SK-N-SH (cell line): ENCODE data around the gene TAF4. TPM values are rescaled to one million over a fixed set of nuclear protein-coding genes. Genes with fewer than 3 reads are reported as not detected.

Experiments
- CTCF ChIA-PET: fragments of 300-600, 350-600 bp; formaldehyde crosslinking; extraction: SDS; loops from one replicate; lab custom pipeline; 2021; lab: Yijun Ruan, JAX
- POLR2A ChIA-PET: fragments of 350-600 bp; sonication (Branson Sonifier 250); formaldehyde crosslinking; extraction: SDS; loops from one replicate; lab custom pipeline; 2020; ENCODE audit warnings: antibody characterized with exemption, inconsistent platforms; lab: Yijun Ruan, JAX
- DNase-seq: peaks from one replicate; pipeline ENCODE4 v3.0.0; 2012
- H2AFZ ChIP-seq: fragments of 200-600 bp; sonication (generic); 2 replicates; pipeline ENCODE4 v1.8.1; 2016; ENCODE audit warnings: antibody characterized with exemption, mild to moderate bottlenecking, low read depth
- H3F3A ChIP-seq: fragments of 200-600 bp; sonication (generic); replicated peaks from 2 replicates; pipeline ENCODE3; 2016; ENCODE audit warnings: antibody characterized with exemption, mild to moderate bottlenecking; ENCODE audit not compliant: insufficient read depth
- H3K27ac ChIP-seq, 2 experiments: fragments of 200-500 bp in 1 of 2; fragments of 200-600 bp in 1 of 2; sonication (Bioruptor generic) in 1 of 2; sonication (generic), shearing (Covaris generic) in 1 of 2; 2 replicates each; pipeline versions ENCODE4 v1.5.1 to v1.6.1; 2014 to 2016; ENCODE audit warnings: low read depth in 2 of 2, inconsistent platforms in 1 of 2, low read length in 1 of 2, mild to moderate bottlenecking in 1 of 2, mixed read lengths in 1 of 2
- H3K27me3 ChIP-seq: fragments of 200-600 bp; sonication (generic), shearing (Covaris generic); 2 replicates; pipeline ENCODE4 v1.6.1; 2016; ENCODE audit warnings: mixed run types; ENCODE audit not compliant: insufficient read depth
- H3K36me3 ChIP-seq, 2 experiments: fragments of 200-500 bp in 1 of 2; fragments of 200-600 bp in 1 of 2; sonication (Bioruptor generic) in 1 of 2; sonication (generic) in 1 of 2; replicated peaks in 1 of 2; 2 replicates each; pipeline versions ENCODE3 to v1.5.1; 2014 to 2016; ENCODE audit warnings: low read length in 1 of 2, mild to moderate bottlenecking in 1 of 2; ENCODE audit not compliant: insufficient read depth in 2 of 2, control insufficient read depth in 1 of 2
- H3K4me1 ChIP-seq, 2 experiments: fragments of 200-500 bp in 1 of 2; fragments of 200-600 bp in 1 of 2; sonication (Bioruptor generic) in 1 of 2; sonication (generic), shearing (Covaris generic) in 1 of 2; 2 replicates each; pipeline versions ENCODE4 v1.5.1 to v1.6.1; 2014 to 2016; ENCODE audit warnings: low read depth in 1 of 2, low read length in 1 of 2, mixed run types in 1 of 2; ENCODE audit not compliant: insufficient read depth in 2 of 2, control insufficient read depth in 1 of 2
- H3K4me2 ChIP-seq: fragments of 200-600 bp; sonication (generic), shearing (Covaris generic); 2 replicates; pipeline ENCODE4 v1.6.1; 2017; ENCODE audit warnings: mixed run types
- H3K4me3 ChIP-seq, 2 experiments: fragments of 200-500 bp in 1 of 2; fragments of 200-600 bp in 1 of 2; sonication (Bioruptor generic) in 1 of 2; sonication (generic), shearing (Covaris generic) in 1 of 2; 2 replicates each; pipeline versions ENCODE4 v1.5.1 to v1.8.1; 2014 to 2016; ENCODE audit warnings: low read depth in 2 of 2, inconsistent platforms in 1 of 2, low read length in 1 of 2, mild to moderate bottlenecking in 1 of 2, mixed read lengths in 1 of 2, moderate library complexity in 1 of 2
- H3K79me2 ChIP-seq: fragments of 200-600 bp; sonication (generic); 2 replicates; pipeline ENCODE4 v1.8.1; 2017; ENCODE audit warnings: mild to moderate bottlenecking; ENCODE audit not compliant: insufficient read depth
- H3K9ac ChIP-seq: fragments of 200-600 bp; sonication (generic); 2 replicates; pipeline ENCODE4 v1.6.1; 2017; ENCODE audit warnings: mixed run types
- H3K9me2 ChIP-seq: fragments of 200-600 bp; sonication (generic); 2 replicates; pipeline ENCODE4 v1.6.1; 2017; ENCODE audit warnings: mixed run types
- H3K9me3 ChIP-seq: fragments of 200-600 bp; sonication (generic); 2 replicates; pipeline ENCODE4 v1.6.1; 2017; ENCODE audit warnings: mixed run types, mild to moderate bottlenecking, moderate library complexity
- H4K20me1 ChIP-seq: fragments of 200-600 bp; sonication (generic); 2 replicates; pipeline ENCODE4 v1.6.1; 2017; ENCODE audit warnings: mild to moderate bottlenecking, mixed run types; ENCODE audit not compliant: insufficient read depth
- CHD2 ChIP-seq: fragments of 150-350 bp; IDR thresholded peaks from 2 replicates; pipeline ENCODE4 v1.6.1; 2018; ENCODE audit warnings: low read length; ENCODE audit not compliant: partially characterized antibody
- ELF1 ChIP-seq: IDR thresholded peaks from 2 replicates; pipeline ENCODE4 v1.4.0; 2012
- EP300 ChIP-seq, 2 experiments: IDR thresholded peaks; 2 replicates each; pipeline versions ENCODE4 v1.4.0 to v1.6.1; 2012; ENCODE audit warnings: borderline replicate concordance in 1 of 2, low read depth in 1 of 2, low read length in 1 of 2
- FOXM1 ChIP-seq: IDR thresholded peaks from 2 replicates; pipeline ENCODE4 v1.4.0; 2012; ENCODE audit warnings: low read depth, mild to moderate bottlenecking
- JUND ChIP-seq: IDR thresholded peaks from 2 replicates; pipeline ENCODE4 v1.4.0; 2012
- MEF2A ChIP-seq: IDR thresholded peaks from 2 replicates; pipeline ENCODE4 v1.4.0; 2012; ENCODE audit warnings: low read depth, borderline replicate concordance
- MXI1 ChIP-seq: IDR thresholded peaks from 2 replicates; pipeline ENCODE4 v1.6.1; 2012; ENCODE audit warnings: mild to moderate bottlenecking, low read depth, low read length, improper control_type of control experiment
- POLR2AphosphoS5 ChIP-seq: IDR thresholded peaks from 2 replicates; pipeline ENCODE4 v1.6.1; 2012; ENCODE audit warnings: low read depth, low read length
- SIN3A ChIP-seq: IDR thresholded peaks from 2 replicates; pipeline ENCODE4 v1.6.1; 2012; ENCODE audit warnings: low read depth, mild to moderate bottlenecking, low read length, moderate library complexity, borderline replicate concordance
- TAF1 ChIP-seq: IDR thresholded peaks from 2 replicates; pipeline ENCODE4 v1.6.1; 2012; ENCODE audit warnings: low read depth, mild to moderate bottlenecking, low read length, moderate library complexity, borderline replicate concordance
- TEAD4 ChIP-seq: IDR thresholded peaks from 2 replicates; pipeline ENCODE4 v1.4.0; 2012; ENCODE audit warnings: mild to moderate bottlenecking, borderline replicate concordance; ENCODE audit not compliant: insufficient read depth
- whole genome bisulfite sequencing: methylation state at CpG from one replicate; pipeline ENCODE4 v1.1.6; 2017; ENCODE audit warnings: low lambda C conversion rate; 5-methylcytosine and 5-hydroxymethylcytosine counted together
- polyA plus RNA-seq, 3 experiments: library from polyadenylated mRNA; depleted of rRNA; stranded (reverse); fragments of >200 nt; gene quantifications; 2 replicates each; pipeline ENCODE4 v1.2.3, GENCODE V29; 2012
- TF ChIP-seq, protein P1 (sequence below): IDR thresholded peaks from 2 replicates; pipeline ENCODE4 v1.6.1; 2012; ENCODE audit warnings: mild to moderate bottlenecking, low read depth, low read length, moderate library complexity
- TF ChIP-seq, protein P2 (sequence below): fragments of 150-350 bp; IDR thresholded peaks from 2 replicates; pipeline ENCODE4 v1.6.1; 2016; ENCODE audit warnings: mild to moderate bottlenecking, low read depth, low read length
- TF ChIP-seq, protein P3 (sequence below): IDR thresholded peaks from 2 replicates; pipeline ENCODE4 v1.4.0; 2012; ENCODE audit warnings: low read depth, borderline replicate concordance
- TF ChIP-seq, protein P4 (sequence below): IDR thresholded peaks from 2 replicates; pipeline ENCODE4 v1.4.0; 2012; ENCODE audit warnings: low read depth, borderline replicate concordance
- TF ChIP-seq, protein P5 (sequence below): IDR thresholded peaks from 2 replicates; pipeline ENCODE4; 2012
- TF ChIP-seq, protein P6 (sequence below): fragments of 150-350 bp; IDR thresholded peaks from 2 replicates; pipeline ENCODE4 v1.6.1; 2017; ENCODE audit warnings: antibody characterized with exemption, low read length, low read depth, borderline replicate concordance

Gene TAF4
- polyA plus RNA-seq, 1 of the 3 experiments (the other 2 are of a cell fraction): 4.8 TPM

DNA sequence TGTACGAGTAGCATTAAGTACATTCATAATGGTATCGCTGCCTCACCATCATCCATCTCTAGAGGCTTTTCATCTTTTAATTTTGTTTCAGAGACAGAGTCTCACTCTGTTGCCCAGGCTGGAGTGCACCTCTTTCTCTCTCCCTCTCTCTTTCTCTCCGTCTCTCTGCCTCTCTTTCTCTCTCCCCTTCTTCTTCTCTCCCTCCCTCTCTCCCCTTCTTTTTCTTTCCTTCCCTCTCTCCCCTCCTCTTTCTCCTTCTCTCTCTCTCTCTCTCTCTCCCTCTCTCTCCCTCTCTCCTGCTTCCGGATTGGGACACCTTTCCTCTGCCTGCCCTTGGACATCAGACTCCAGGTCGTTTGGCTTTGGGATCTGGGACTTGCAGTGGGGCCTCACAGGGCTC lies 17.6 kb upstream of the TAF4 start:
- H3K27me3 ChIP-seq: no peaks in the 10 kb centered on the region; the same call in 1 of the 2 replicates
- no peaks in the 10 kb centered on the region for H3K9me3 ChIP-seq
- H3K4me3 ChIP-seq: no peak overlapping the region
- WGBS: 28% methylated on average over 5 of the region's 5 CpGs
- no peak overlapping the region for H3K27ac ChIP-seq
- no peaks in the 10 kb centered on the region for H3K36me3 ChIP-seq
- no peaks in the 10 kb centered on the region for H3K4me1 ChIP-seq
- no peaks in the 10 kb centered on the region for H3F3A ChIP-seq
- POLR2A ChIA-PET: no interaction called here
- DNase-seq: no peak
- no peaks in the 10 kb centered on the region for H3K9me2 ChIP-seq
- no peak overlapping the region for H3K9ac ChIP-seq
- H3K4me2 ChIP-seq: no peak overlapping the region
- CTCF ChIA-PET: no interaction called here
- no peak overlapping the region for H2AFZ ChIP-seq
- H3K79me2 ChIP-seq: no peaks in the 10 kb centered on the region
- H4K20me1 ChIP-seq: no peaks in the 10 kb centered on the region
- TF ChIP-seq JUND (no peak), ELF1 (no peak), CHD2 (no peak), MEF2A (no peak), TAF1 (no peak), EP300 (IDR thresholded peaks at IDR 0.05; ENCODE audit: borderline replicate concordance in 1 of 2, low read depth in 1 of 2, low read length in 1 of 2) (no peak), POLR2AphosphoS5 (no peak), FOXM1 (no peak)
- TF ChIP-seq, protein P1, sequence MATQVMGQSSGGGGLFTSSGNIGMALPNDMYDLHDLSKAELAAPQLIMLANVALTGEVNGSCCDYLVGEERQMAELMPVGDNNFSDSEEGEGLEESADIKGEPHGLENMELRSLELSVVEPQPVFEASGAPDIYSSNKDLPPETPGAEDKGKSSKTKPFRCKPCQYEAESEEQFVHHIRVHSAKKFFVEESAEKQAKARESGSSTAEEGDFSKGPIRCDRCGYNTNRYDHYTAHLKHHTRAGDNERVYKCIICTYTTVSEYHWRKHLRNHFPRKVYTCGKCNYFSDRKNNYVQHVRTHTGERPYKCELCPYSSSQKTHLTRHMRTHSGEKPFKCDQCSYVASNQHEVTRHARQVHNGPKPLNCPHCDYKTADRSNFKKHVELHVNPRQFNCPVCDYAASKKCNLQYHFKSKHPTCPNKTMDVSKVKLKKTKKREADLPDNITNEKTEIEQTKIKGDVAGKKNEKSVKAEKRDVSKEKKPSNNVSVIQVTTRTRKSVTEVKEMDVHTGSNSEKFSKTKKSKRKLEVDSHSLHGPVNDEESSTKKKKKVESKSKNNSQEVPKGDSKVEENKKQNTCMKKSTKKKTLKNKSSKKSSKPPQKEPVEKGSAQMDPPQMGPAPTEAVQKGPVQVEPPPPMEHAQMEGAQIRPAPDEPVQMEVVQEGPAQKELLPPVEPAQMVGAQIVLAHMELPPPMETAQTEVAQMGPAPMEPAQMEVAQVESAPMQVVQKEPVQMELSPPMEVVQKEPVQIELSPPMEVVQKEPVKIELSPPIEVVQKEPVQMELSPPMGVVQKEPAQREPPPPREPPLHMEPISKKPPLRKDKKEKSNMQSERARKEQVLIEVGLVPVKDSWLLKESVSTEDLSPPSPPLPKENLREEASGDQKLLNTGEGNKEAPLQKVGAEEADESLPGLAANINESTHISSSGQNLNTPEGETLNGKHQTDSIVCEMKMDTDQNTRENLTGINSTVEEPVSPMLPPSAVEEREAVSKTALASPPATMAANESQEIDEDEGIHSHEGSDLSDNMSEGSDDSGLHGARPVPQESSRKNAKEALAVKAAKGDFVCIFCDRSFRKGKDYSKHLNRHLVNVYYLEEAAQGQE: no peak
- TF ChIP-seq, protein P2, sequence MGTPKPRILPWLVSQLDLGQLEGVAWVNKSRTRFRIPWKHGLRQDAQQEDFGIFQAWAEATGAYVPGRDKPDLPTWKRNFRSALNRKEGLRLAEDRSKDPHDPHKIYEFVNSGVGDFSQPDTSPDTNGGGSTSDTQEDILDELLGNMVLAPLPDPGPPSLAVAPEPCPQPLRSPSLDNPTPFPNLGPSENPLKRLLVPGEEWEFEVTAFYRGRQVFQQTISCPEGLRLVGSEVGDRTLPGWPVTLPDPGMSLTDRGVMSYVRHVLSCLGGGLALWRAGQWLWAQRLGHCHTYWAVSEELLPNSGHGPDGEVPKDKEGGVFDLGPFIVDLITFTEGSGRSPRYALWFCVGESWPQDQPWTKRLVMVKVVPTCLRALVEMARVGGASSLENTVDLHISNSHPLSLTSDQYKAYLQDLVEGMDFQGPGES: no peak
- TF ChIP-seq, protein P3, sequence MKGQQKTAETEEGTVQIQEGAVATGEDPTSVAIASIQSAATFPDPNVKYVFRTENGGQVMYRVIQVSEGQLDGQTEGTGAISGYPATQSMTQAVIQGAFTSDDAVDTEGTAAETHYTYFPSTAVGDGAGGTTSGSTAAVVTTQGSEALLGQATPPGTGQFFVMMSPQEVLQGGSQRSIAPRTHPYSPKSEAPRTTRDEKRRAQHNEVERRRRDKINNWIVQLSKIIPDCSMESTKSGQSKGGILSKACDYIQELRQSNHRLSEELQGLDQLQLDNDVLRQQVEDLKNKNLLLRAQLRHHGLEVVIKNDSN: no peak

DNA sequence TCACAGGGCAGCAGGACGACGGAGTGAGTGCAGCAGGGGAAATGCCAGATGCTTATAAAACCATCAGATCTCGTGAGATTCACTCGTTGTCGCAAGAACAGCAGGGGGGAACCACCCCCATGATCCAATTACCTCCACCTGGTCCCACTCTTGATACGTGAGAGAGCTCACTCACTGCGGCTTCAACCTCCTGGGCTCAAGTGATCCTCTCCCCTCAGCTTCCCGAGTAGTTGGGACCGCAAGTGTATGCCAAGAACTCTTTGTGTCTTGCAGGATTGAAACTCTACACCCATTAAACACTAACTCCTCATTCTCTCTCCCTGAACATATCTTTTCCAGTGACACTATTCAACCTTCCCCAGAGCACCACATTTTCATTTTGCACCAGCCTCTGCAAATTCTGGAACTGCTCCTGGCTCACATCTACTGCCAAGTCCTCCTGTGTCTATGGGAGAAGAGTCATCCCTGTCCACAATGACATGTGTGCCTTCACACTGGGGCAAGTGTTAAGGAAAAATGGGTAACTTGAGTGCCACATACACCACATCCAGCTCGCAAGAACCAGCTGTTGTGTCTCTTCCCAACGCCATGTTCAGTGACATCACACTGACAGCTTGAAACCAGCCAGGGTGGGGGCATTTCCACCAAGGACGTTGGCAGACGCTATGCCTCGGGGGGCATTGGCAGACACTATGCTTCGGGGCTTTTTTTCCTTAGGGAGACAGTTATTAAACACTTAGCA lies 14.7 kb upstream of the TAF4 start:
- CTCF ChIA-PET: interaction anchor here (0.6 to 1.4 kb wide), 3 partner anchors 8 to 69 kb away, joined by 3 to 5 read pairs (median 3); partner anchors contain the start of gene TAF4
- no peak for DNase-seq
- TF ChIP-seq TEAD4 (no peak), JUND (no peak), SIN3A (no peak), MXI1 (no peak), CHD2 (no peak)
- TF ChIP-seq, protein P4, sequence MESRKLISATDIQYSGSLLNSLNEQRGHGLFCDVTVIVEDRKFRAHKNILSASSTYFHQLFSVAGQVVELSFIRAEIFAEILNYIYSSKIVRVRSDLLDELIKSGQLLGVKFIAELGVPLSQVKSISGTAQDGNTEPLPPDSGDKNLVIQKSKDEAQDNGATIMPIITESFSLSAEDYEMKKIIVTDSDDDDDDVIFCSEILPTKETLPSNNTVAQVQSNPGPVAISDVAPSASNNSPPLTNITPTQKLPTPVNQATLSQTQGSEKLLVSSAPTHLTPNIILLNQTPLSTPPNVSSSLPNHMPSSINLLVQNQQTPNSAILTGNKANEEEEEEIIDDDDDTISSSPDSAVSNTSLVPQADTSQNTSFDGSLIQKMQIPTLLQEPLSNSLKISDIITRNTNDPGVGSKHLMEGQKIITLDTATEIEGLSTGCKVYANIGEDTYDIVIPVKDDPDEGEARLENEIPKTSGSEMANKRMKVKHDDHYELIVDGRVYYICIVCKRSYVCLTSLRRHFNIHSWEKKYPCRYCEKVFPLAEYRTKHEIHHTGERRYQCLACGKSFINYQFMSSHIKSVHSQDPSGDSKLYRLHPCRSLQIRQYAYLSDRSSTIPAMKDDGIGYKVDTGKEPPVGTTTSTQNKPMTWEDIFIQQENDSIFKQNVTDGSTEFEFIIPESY: no peak
- TF ChIP-seq, protein P5, sequence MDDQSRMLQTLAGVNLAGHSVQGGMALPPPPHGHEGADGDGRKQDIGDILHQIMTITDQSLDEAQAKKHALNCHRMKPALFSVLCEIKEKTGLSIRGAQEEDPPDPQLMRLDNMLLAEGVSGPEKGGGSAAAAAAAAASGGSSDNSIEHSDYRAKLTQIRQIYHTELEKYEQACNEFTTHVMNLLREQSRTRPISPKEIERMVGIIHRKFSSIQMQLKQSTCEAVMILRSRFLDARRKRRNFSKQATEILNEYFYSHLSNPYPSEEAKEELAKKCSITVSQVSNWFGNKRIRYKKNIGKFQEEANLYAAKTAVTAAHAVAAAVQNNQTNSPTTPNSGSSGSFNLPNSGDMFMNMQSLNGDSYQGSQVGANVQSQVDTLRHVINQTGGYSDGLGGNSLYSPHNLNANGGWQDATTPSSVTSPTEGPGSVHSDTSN: no peak
- TF ChIP-seq, protein P6, sequence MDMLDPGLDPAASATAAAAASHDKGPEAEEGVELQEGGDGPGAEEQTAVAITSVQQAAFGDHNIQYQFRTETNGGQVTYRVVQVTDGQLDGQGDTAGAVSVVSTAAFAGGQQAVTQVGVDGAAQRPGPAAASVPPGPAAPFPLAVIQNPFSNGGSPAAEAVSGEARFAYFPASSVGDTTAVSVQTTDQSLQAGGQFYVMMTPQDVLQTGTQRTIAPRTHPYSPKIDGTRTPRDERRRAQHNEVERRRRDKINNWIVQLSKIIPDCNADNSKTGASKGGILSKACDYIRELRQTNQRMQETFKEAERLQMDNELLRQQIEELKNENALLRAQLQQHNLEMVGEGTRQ: no peak

More for the DNA sequence above, 14.7 kb upstream of the TAF4 start:
- no peak overlapping the region for H3K4me3 ChIP-seq
- H3F3A ChIP-seq: no peaks in the 10 kb centered on the region
- no peaks in the 10 kb centered on the region for H3K9me2 ChIP-seq
- H3K9ac ChIP-seq: no peak overlapping the region
- peaks cover 15% of the 10 kb centered on the region; the same call in 1 of the 2 replicates for H3K9me3 ChIP-seq
- H3K4me1 ChIP-seq: no peaks in the 10 kb centered on the region
- POLR2A ChIA-PET: no interaction called here
- no peak overlapping the region for H2AFZ ChIP-seq
- no peaks in the 10 kb centered on the region for H3K79me2 ChIP-seq
- 12% methylated on average over 13 of the region's 15 CpGs for WGBS
- no peaks in the 10 kb centered on the region for H3K27me3 ChIP-seq
- H3K4me2 ChIP-seq: no peak overlapping the region
- no peak overlapping the region for H3K27ac ChIP-seq
- H4K20me1 ChIP-seq: no peaks in the 10 kb centered on the region
- no peaks in the 10 kb centered on the region for H3K36me3 ChIP-seq
